ENCODE results near the gene BANF2. TPM values are rescaled to one million over a fixed set of nuclear protein-coding genes. Genes with fewer than 3 reads are reported as not detected.

The BANF2 gene
- total and polyA plus RNA-seq, 2 of the 13 experiments (the other 11 are each of a cell fraction or from before 2014, with no cell fraction given): 0.35 TPM; not detected in 1

DNA sequence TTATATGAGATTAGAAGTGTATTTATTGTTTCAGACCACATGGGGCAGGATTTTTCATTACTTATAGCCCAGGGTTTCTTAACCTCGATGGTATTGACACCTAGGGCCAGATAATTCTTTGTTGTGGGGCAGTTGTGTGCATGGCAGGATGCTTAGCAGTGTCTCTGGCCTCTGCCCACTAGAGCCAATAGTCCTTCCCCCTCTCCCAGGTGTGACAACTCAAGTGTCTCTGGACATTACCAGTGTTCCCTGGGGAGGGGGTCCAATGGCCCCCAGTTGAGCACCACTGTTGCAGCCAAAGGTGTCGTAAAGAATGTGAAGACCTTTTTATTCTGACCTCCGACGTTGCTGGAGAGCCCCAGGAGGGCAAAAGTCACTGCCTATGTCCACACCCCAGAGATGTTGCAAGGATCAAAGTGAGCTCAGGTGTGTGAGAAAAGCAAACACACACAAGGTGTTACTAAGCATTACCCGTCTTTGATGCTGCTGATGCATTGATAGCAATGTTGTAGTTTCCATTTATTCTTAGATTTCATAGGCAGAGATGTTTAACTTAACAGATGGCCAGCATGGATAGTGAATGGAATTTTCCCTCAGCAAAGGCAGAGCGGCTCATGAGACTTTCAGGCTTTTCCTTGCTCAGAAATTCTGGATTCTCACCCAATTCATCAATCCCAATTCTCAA, 22.2 kb downstream of the BANF2 start (continued):
- no peak for TF ChIP-seq ZBTB40 (IDR thresholded peaks at IDR 0.05)
- TF ChIP-seq ZBTB40 (CRISPR knock-in tag; IDR thresholded peaks at IDR 0.05): peak; percentile 38; the same call in 1 of the 2 replicates
- no peak for TF ChIP-seq FLYWCH1 (CRISPR knock-in tag; IDR thresholded peaks at IDR 0.05)
- no peak for TF ChIP-seq MATR3 (CRISPR knock-in tag; IDR thresholded peaks at IDR 0.05)
- peak; percentile 72; the same call in 1 of the 2 replicates for TF ChIP-seq ZNF142 (CRISPR knock-in tag; IDR thresholded peaks at IDR 0.05)
- no peak for TF ChIP-seq FIP1L1 (IDR thresholded peaks at IDR 0.05; ENCODE audit: borderline replicate concordance, insufficient read depth, low read depth, low read length)
- peak; percentile 95 for TF ChIP-seq TP53 (CRISPR knock-in tag; conservative IDR thresholded peaks at IDR 0.05)
- TF ChIP-seq ZMAT3 (CRISPR knock-in tag; conservative IDR thresholded peaks at IDR 0.05): peak; percentile 79; the same call in 1 of the 2 replicates
- TF ChIP-seq ZSCAN22 (CRISPR knock-in tag; IDR thresholded peaks at IDR 0.05): no peak; the same call in 1 of the 2 replicates
- peak; percentile 94 for TF ChIP-seq ZNF350 (CRISPR knock-in tag; IDR thresholded peaks at IDR 0.05; ENCODE audit: borderline replicate concordance, low read depth)
- TF ChIP-seq TBP (CRISPR knock-in tag; IDR thresholded peaks at IDR 0.05): peak; percentile 83; the same call in 1 of the 2 replicates
- TF ChIP-seq, protein P1, sequence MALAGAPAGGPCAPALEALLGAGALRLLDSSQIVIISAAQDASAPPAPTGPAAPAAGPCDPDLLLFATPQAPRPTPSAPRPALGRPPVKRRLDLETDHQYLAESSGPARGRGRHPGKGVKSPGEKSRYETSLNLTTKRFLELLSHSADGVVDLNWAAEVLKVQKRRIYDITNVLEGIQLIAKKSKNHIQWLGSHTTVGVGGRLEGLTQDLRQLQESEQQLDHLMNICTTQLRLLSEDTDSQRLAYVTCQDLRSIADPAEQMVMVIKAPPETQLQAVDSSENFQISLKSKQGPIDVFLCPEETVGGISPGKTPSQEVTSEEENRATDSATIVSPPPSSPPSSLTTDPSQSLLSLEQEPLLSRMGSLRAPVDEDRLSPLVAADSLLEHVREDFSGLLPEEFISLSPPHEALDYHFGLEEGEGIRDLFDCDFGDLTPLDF (CRISPR knock-in tag; IDR thresholded peaks at IDR 0.05): peak; percentile 81
- no peak for TF ChIP-seq SMARCC2 (IDR thresholded peaks at IDR 0.05)

Data from HepG2 (cell line).